Subcutaneous abdominal adipose tissue (tissue), 5 donors: Measurements from ENCODE around the gene LRRC51.

Experiments
- H3K27ac ChIP-seq: one replicate; pipeline ENCODE4 v1.7.0; 2013; ENCODE audit warnings: low read depth, mild to moderate bottlenecking, inconsistent platforms, low read length, moderate library complexity
- H3K27me3 ChIP-seq, 5 donors: one replicate each; pipeline ENCODE4 v1.7.0; 2013; ENCODE audit warnings: low read length in 5 of 5, inconsistent platforms in 1 of 5; ENCODE audit not compliant: control insufficient read depth in 5 of 5, insufficient read depth in 4 of 5
- H3K36me3 ChIP-seq, 5 donors: one replicate each; pipeline ENCODE4 v1.7.0; 2013; ENCODE audit warnings: low read length in 5 of 5; ENCODE audit not compliant: control insufficient read depth in 5 of 5, insufficient read depth in 5 of 5
- H3K4me1 ChIP-seq, 5 donors: one replicate each; pipeline ENCODE4 v1.7.0; 2013; ENCODE audit warnings: low read length in 5 of 5, mild to moderate bottlenecking in 3 of 5, moderate library complexity in 1 of 5; ENCODE audit not compliant: control insufficient read depth in 5 of 5, insufficient read depth in 5 of 5
- H3K4me3 ChIP-seq, 5 donors: one replicate each; pipeline ENCODE4 v1.7.0; 2013; ENCODE audit warnings: low read length in 5 of 5, low read depth in 1 of 5
- H3K9ac ChIP-seq, 5 donors: one replicate each; pipeline ENCODE4 v1.7.0; 2013; ENCODE audit warnings: low read length in 5 of 5, mild to moderate bottlenecking in 4 of 5, moderate library complexity in 3 of 5
- H3K9me3 ChIP-seq, 5 donors: one replicate each; pipeline ENCODE4 v1.7.0; 2013; ENCODE audit warnings: low read length in 5 of 5; ENCODE audit not compliant: control insufficient read depth in 5 of 5
- donor health status: healthy.
- donor health status: healthy.
- donor health status: healthy.
- donor health status: healthy.
- donor health status: healthy.

LRRC51 gene

DNA sequence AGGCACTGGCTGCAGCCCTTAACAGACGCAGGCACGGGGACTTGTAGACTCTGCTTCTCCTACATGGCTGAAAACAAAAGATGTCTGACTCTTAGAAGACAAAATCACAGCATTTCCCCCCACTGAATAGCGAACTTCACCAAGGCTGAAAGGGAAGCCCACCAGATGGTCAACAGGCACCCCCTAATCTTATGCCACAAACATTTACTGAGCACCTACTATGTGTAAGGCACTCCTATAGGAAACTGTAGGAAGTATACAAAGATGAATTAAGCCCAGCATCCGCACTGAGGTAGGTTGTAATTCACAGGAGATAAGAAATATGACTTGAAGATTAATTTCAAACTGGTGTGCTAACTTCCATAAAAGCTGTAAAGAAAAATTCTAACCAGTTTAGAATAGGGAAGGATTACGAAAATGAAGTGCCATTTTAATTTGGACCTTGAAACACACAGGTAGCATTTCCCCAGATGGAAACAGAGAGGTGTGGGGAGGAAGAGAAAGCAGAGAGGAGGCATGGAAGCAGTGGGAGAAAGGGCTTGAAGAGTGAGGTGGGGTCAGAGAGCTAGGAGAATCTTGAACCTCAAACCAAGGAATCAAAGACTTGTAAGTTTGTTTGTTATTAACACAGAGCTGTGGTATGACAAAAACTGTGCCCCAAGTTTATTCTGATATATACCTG, 38.4 kb upstream of the LRRC51 start:
- H3K9ac ChIP-seq: peak overlapping the region; percentile 57 to 91 (median 85)
- H3K9me3 ChIP-seq: no peaks in the 10 kb centered on the region
- H3K27me3 ChIP-seq: no peaks in the 10 kb centered on the region
- peak overlapping the region; percentile 99 for H3K27ac ChIP-seq
- no peaks in the 10 kb centered on the region for H3K36me3 ChIP-seq
- H3K4me3 ChIP-seq: peak overlapping the region; percentile 74 to 92 (median 87)
- peaks cover 23 to 82% (median 72%) of the 10 kb centered on the region in 5 donors for H3K4me1 ChIP-seq

DNA sequence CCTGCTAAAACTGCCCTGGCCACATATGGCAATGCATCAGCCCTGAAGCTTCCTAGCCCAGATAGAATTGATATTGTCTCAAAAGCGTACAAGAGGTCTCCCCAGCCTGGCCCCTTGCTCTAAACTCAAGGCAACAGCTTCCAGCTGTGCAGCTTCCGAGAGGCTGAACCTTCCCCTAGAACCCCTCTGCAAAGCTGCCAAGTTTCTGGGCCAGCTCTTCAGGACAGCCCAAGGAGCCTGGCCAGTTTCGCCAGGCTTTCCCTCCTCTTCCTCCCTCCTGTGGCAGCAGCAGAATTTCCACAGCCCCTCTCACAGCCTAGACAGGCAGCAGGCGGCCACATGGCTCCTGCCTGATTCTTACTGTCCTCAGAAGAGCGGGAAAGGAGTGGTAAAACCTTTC, 34.8 kb upstream of the LRRC51 start:
- H3K27me3 ChIP-seq: no peaks in the 10 kb centered on the region
- peak overlapping the region in 3 of 5 donors; percentile 15 to 17 (median 16) for H3K4me3 ChIP-seq
- H3K36me3 ChIP-seq: peaks cover 0 to 4% (median 0%) of the 10 kb centered on the region in 5 donors
- H3K9me3 ChIP-seq: no peaks in the 10 kb centered on the region
- H3K4me1 ChIP-seq: peaks cover 15 to 63% (median 58%) of the 10 kb centered on the region in 5 donors
- H3K27ac ChIP-seq: peak overlapping the region; percentile 60
- peak overlapping the region in 3 of 5 donors; percentile 12 to 47 (median 32) for H3K9ac ChIP-seq

DNA sequence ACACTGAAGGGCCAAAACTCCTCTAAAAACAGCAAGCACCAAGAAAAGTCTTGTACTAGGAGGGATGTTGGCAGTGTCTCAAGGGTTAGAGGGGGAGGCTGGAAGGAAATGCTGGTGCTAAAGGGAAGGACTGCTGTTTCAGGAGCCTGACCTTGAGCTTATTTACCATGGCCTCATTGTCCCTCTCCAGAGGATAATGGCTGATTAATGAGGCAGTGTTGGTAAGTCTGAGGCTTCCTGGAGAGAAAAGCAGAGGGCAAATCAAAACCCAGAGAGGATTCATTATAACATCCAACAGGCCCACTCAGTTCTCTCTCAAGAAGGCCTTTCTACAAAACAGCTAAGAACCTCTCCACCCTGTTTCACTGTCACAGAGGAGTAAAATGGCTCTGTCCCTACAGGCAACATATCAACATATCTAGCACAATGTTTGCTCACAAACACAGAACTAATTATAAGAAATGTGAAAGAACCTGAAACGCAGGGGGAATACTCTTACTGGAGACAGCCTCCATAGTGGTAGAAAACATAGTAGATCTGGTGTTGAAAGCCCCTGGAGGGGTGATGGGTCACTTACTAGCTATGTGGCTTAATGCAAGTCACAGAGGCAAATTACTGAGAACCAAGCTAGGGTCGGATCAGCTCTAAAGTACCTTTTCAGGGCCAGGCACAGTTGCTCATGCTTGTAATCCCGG, 31.7 kb upstream of the LRRC51 start:
- Histone ChIP-seq H3K36me3 (peaks cover 0 to 4% (median 0%) of the 10 kb centered on the region in 5 donors), H3K27ac (peak overlapping the region; percentile 55), H3K9me3 (no peaks in the 10 kb centered on the region), H3K9ac (peak overlapping the region in 3 of 5 donors; percentile 8 to 64 (median 50)), H3K4me3 (no peak overlapping the region), H3K27me3 (no peaks in the 10 kb centered on the region), H3K4me1 (peaks cover 13 to 39% (median 39%) of the 10 kb centered on the region in 5 donors)

DNA sequence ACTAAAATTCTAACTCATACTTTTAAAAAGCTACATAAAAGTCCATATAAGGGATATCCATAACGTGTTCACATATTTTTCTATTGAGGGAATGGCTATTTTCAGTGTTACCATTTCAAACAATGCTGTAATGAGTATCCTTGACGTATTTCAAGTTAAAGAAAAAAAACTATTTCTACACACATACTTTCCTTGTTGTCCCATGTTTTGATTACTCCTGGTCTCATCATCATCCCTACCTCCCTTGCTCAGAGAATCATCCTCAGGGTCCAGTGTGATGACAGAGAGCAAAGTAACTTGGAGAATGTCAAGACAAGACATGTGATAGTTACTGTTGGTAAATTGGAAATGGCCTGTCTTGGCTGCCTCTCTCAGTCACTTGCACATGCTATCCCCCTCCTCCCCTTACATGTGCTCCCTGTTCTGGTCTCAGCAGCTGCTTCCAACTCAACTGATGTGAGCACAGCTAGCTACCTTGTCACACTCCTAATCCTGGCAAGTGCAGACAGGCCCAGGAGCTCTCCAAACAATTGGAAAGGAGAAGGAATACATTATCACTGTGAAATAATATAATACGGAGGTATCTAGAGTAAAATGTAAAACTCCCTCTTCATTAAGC, 22.1 kb upstream of the LRRC51 start:
- Histone ChIP-seq H3K27me3 (no peaks in the 10 kb centered on the region), H3K9ac (no peak overlapping the region), H3K36me3 (peaks cover 0 to 18% (median 2%) of the 10 kb centered on the region in 5 donors), H3K4me1 (no peaks in the 10 kb centered on the region), H3K4me3 (no peak overlapping the region), H3K27ac (no peak overlapping the region), H3K9me3 (no peaks in the 10 kb centered on the region)

DNA sequence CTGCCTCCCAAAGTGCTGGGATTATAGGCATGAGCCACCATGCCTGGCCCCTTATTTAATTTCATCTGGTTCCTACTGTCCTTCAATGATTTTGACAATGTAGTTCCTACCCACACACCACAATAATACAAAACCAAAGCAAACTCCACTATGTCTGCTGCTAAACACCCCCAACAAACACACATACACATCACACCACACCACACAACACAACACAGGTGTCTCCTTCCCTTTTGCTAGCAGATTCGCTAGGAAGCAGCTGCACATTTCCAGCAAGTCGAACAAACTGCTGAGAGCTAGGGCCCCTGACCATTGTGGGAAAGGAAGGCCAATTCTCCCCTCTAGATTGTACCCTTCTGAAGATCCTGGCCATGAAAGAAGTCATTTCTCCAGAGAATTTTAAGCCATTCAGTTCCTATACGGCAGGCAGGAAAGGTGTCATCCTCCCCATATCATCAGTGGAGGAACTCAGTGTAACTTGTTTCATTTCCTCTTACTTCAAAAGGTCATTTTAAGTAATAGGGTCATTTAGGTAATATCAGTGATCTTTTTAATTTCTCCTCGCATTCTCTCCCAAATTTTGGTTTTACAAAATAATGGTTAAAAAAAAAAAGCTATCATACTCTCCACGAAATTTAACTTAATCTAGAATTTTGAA, 18.8 kb upstream of the LRRC51 start:
- Histone ChIP-seq H3K27me3 (no peaks in the 10 kb centered on the region), H3K27ac (no peak overlapping the region), H3K9ac (no peak overlapping the region), H3K9me3 (no peaks in the 10 kb centered on the region), H3K36me3 (peaks cover 0 to 18% (median 2%) of the 10 kb centered on the region in 5 donors), H3K4me3 (no peak overlapping the region), H3K4me1 (peaks cover 2 to 8% (median 8%) of the 10 kb centered on the region in 5 donors)

DNA sequence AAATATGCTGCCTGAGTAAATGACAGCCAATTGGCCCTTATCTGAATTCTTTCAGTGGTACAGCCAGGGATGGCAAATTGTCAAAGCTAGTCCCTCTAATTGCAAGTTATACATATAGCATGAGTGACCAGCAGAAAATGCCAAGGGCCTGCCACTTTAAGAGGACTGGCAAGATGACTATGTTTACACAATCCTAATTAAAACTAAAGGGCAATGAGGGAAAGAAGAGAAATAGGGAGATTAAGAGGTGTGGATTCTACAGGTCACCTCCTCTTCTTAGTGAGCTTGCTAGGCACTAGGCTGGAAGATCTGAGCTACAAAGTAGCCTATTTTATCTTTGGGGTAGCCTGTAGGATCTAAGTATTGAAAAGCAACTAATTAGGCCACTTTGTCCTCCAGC, 13.8 kb upstream of the LRRC51 start:
- peak overlapping the region in 1 of 5 donors; percentile 17 for H3K4me3 ChIP-seq
- H3K27ac ChIP-seq: peak overlapping the region; percentile 98
- H3K27me3 ChIP-seq: no peaks in the 10 kb centered on the region
- H3K9ac ChIP-seq: peak overlapping the region in 3 of 5 donors; percentile 12 to 72 (median 48)
- H3K9me3 ChIP-seq: no peaks in the 10 kb centered on the region
- H3K4me1 ChIP-seq: peaks cover 5 to 45% (median 39%) of the 10 kb centered on the region in 5 donors
- H3K36me3 ChIP-seq: peaks cover 0 to 5% (median under 1%) of the 10 kb centered on the region in 5 donors

DNA sequence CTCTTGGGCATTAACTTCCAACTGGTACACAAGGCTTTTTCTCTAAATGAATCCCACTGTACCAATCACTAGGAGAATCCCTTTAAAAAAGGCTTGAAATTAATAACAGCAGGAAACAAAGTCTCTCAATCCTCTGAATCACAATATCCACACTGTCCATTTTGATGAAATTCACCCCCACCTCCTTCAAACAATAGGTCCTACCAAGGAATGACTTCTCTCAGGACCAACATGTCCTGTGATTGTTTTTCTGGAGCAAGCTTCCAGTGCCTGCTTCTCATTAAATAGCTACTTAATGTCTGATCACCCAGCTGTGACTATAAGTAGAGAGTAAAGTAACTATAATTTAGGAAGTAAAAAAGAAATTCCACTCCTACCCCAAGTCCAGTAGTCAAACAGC, 13.4 kb upstream of the LRRC51 start:
- Histone ChIP-seq H3K4me1 (peaks cover 5 to 49% (median 39%) of the 10 kb centered on the region in 5 donors), H3K27me3 (no peaks in the 10 kb centered on the region), H3K9ac (peak overlapping the region in 3 of 5 donors; percentile 12 to 72 (median 48)), H3K4me3 (peak overlapping the region in 1 of 5 donors; percentile 17), H3K36me3 (peaks cover 0 to 5% (median 0%) of the 10 kb centered on the region in 5 donors), H3K9me3 (no peaks in the 10 kb centered on the region), H3K27ac (peak overlapping the region; percentile 98)

DNA sequence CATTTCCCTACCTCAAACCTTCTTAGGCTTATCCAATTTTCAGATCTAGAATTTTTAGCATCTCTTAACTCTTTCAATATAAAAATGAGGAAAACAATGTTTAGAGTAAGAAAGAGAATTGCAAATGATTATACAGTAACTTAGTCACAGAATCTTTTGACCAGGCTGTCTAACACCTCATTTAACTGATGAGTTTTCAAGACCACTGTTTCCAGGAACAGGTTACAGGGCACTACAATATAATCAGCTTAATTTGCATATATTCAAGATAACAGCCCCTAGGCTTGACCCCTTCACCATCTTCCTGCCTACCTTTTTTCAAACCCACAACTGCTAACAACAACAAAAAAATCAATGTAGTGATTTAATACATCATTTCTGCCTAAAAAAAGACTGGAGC, 13.0 kb upstream of the LRRC51 start:
- H3K27ac ChIP-seq: peak overlapping the region; percentile 98
- peaks cover 5 to 53% (median 43%) of the 10 kb centered on the region in 5 donors for H3K4me1 ChIP-seq
- no peaks in the 10 kb centered on the region for H3K27me3 ChIP-seq
- no peaks in the 10 kb centered on the region for H3K9me3 ChIP-seq
- peaks cover 0 to 5% (median 0%) of the 10 kb centered on the region in 5 donors for H3K36me3 ChIP-seq
- H3K4me3 ChIP-seq: no peak overlapping the region
- H3K9ac ChIP-seq: no peak overlapping the region

DNA sequence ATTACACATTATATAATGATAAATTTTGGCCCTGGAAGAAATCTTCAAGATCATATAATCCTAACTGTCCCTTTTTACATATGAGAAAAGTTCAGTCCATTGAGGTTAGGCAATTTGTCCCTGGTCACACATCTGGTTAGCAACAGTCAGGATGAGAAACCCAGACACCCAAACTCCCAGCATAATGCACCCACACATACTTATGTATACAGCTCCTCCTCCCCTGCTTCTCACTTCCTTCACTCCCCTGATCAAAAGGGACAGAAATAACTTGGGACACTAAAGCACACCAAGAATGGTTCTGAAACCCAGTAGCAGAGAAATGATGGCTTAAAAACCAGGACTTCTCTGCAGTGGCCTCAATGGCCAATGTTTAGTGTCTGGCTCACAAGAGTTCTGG, 11.4 kb upstream of the LRRC51 start:
- Histone ChIP-seq H3K4me3 (peak overlapping the region in 3 of 5 donors; percentile 7 to 44 (median 32)), H3K36me3 (peaks cover 0 to 3% (median 0%) of the 10 kb centered on the region in 5 donors), H3K9ac (peak overlapping the region; percentile 30 to 74 (median 57)), H3K27me3 (no peaks in the 10 kb centered on the region), H3K9me3 (no peaks in the 10 kb centered on the region), H3K4me1 (peaks cover 5 to 53% (median 43%) of the 10 kb centered on the region in 5 donors), H3K27ac (peak overlapping the region; percentile 98)
